Activated naive CD8-positive, alpha-beta T cell treated with anti-CD3 and anti-CD28 coated beads, Interleukin-2, amount 10 ng/mL, durations not matched to agents 7 days and 5 days (primary cell): ENCODE measurements around the gene RIPOR1. TPM values are rescaled to one million over a fixed set of nuclear protein-coding genes. Genes with fewer than 3 reads are reported as not detected.
"Not testable (repeated sequence)": the region's sequence is repeated elsewhere in the genome, so short reads cannot be mapped to it uniquely, and the experiment has no call there.

ENCODE experiments used
- ATAC-seq: fragments of 150-1000 bp; cut with Tn5 transposase; one replicate; pipeline ENCODE4 v1.10.0; 2021; ENCODE audit warnings: low read depth, moderate library complexity
- POLR2A ChIA-PET: fragments of 350-600 bp; sonication (Branson Sonifier 250); formaldehyde crosslinking; loops from one replicate; lab custom pipeline; 2021; ENCODE audit warnings: antibody characterized with exemption; lab: Charles Lee
- DNase-seq: peaks from one replicate; pipeline ENCODE4 v3.0.0; 2021
- H3K27ac Mint-ChIP-seq: one replicate; pipeline ENCODE4 v1.8.0; 2022; ENCODE audit warnings: mild to moderate bottlenecking, mixed read lengths
- H3K27me3 Mint-ChIP-seq: one replicate; pipeline ENCODE4 v1.8.0; 2022; ENCODE audit warnings: mild to moderate bottlenecking, moderate library complexity, mixed read lengths
- H3K36me3 Mint-ChIP-seq: one replicate; pipeline ENCODE4 v1.8.0; 2021; ENCODE audit warnings: mild to moderate bottlenecking, mixed read lengths
- H3K4me1 Mint-ChIP-seq: one replicate; pipeline ENCODE4 v1.8.0; 2021; ENCODE audit warnings: mixed read lengths
- H3K4me3 Mint-ChIP-seq: one replicate; pipeline ENCODE4 v1.8.0; 2022; ENCODE audit warnings: mild to moderate bottlenecking, moderate library complexity, mixed read lengths
- H3K9me3 Mint-ChIP-seq: one replicate; pipeline ENCODE4 v1.8.0; 2021; ENCODE audit warnings: mixed read lengths
- total RNA-seq, 2 experiments: library from RNA; stranded (reverse); gene quantifications; one replicate each; pipeline ENCODE4 v1.2.3, GENCODE V29; 2021

RIPOR1 gene
- total RNA-seq, 2 experiments from 2014 or later = 28.7 to 35.7 TPM

DNA sequence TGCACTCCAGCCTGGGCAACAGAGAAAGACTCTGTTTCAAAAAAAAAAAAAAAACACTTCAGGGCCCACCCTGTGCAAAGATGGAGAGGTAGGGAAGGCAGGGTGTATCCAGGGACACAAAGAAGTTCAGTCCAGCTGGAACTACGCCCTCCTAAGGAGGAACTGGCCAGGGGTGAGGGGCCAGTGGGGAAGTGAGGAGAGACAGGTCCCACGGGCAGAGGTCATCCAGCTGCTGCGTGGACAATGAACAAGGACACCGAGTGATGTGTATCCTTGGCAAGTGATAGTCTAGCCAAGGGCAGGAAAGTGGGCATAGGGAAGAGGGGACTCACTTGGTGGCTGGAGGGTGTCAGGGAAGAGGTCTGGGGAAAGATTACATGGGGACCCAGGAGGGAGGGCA, 9.4 kb upstream of the RIPOR1 start:
- Mint-ChIP-seq H3K4me3 (peak overlapping the region; percentile 72), H3K36me3 (peaks cover 4% of the 10 kb centered on the region), H3K9me3 (no peaks in the 10 kb centered on the region), H3K27ac (peak overlapping the region; percentile 89), H3K27me3 (no peaks in the 10 kb centered on the region), H3K4me1 (peaks cover 40% of the 10 kb centered on the region)
- POLR2A ChIA-PET = interaction anchor here (0.7 to 2.6 kb wide), 4 partner anchors 9 to 405 kb away, joined by 4 to 15 read pairs (median 8); partner anchors contain the start of gene CTCF
- no peak for DNase-seq
- ATAC-seq = no peak

DNA sequence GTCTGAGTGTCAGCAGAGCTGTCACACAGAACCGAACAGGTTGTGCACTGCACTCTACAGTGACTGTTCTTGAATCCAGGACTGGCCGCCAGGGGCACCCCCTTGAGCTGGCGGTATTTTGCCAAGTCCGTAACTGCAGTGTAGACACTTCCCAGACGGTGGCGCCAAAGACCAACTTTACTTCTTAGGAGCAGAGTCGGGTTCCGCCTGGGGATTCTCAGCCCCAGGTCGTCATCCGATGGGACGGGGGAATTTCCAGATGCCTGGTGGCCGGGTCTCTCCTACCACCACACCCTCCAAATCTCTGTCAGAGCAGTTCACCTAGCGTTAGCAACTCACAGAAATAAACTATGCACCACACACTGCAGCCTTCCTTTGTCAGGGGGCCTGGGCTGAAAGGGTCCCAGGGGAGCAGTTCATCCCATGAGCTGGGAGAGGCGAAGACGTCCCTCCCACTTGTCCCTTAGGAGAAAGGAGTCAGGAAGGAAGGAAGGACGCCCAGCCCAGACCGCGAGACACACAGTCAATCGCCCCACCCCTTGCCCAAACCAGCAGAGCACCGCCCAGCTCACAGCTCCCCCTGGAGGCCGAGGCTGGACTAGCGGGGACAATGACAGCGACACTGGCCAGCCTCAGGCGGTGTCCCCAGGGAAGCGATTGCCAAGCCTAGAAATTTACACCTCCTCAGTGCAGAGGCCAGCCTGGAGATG, 7.4 kb upstream of the RIPOR1 start:
- Mint-ChIP-seq H3K4me3 (peak overlapping the region; percentile 85), H3K36me3 (peaks cover 4% of the 10 kb centered on the region)

DNA sequence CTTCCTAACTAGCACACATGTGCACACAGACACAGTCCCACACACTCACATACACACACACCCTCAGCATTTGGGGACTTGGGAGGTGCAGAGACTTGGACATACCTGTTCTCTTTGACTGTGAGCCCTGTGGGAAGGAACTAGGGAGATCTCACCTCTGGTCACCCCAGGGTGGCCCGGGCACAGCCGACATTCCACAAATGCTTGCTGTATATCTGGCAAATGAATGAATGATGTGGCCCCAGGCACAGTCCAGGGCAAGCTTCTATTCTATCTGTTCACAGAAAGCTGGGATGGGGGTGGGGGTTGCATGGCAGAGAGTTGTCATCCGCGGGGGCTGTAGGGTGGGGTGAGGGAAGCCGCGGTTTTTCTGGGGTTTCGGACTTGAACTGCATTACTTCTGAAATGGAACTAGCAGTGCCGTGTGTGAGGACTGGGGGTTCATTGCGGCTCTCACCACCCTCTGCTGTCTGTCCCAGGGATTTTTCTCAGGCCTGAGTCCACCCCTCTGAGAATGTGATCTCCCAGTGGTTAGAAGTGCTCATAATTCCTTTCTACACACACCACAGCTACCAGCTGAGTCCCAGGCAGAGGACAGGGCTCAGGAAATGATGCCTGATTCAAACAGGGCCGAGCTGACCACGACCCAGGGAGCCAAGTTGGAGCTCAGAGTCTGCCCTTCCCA, 3.3 kb upstream of the RIPOR1 start:
- peaks cover 26% of the 10 kb centered on the region for H3K27me3 Mint-ChIP-seq
- POLR2A ChIA-PET = no interaction called here
- H3K9me3 Mint-ChIP-seq = no peaks in the 10 kb centered on the region
- ATAC-seq (no peak), DNase-seq (no peak)
- H3K4me3 Mint-ChIP-seq = no peak overlapping the region
- H3K36me3 Mint-ChIP-seq = no peaks in the 10 kb centered on the region
- H3K27ac Mint-ChIP-seq = no peak overlapping the region
- H3K4me1 Mint-ChIP-seq = peaks cover 17% of the 10 kb centered on the region

More for the DNA sequence above, 7.4 kb upstream of the RIPOR1 start:
- H3K27me3 Mint-ChIP-seq = no peaks in the 10 kb centered on the region
- DNase-seq (peak; percentile 96), ATAC-seq (peak; percentile 84)
- no peaks in the 10 kb centered on the region for H3K9me3 Mint-ChIP-seq
- H3K4me1 Mint-ChIP-seq = peaks cover 37% of the 10 kb centered on the region
- H3K27ac Mint-ChIP-seq = peak overlapping the region; percentile 91
- POLR2A ChIA-PET = interaction anchor here (0.7 to 2.6 kb wide), 17 partner anchors 9 to 312 kb away, joined by 3 to 28 read pairs (median 6); partner anchors contain the start of genes ACD, ATP6V0D1, C16orf86 and CARMIL2

DNA sequence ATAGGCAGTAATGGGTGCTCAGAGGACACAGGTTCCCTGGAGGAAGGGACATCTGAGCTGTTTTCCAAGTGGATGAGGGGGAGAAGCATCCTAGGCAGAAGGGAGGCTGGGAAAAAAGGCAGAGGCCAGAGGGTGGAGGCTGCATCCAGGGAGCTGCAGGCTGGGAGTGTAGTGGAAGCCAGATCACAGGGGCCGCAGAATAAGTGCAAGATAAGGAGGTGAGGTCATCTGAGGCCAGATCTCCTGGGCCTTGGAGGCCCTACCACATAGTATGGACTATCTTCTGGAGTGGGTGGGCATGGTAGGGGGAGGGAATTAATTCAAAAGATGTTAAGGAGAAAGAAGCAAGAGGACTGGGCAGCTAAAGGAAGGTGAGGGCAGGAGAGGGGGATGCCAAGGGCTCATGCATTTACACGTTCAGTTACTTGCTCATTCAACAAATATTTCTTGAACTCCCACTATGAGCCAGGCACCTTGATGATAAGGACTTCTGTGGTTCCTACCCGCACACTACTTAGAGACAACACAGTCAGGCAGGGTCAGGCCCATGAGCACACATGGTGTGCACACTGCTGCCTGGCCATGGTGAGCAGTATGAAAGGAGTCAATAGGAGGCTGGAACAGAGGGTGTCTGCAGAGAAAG, 2.4 kb upstream of the RIPOR1 start:
- ATAC-seq (no peak), DNase-seq (no peak)
- H3K4me3 Mint-ChIP-seq = no peak overlapping the region
- no peaks in the 10 kb centered on the region for H3K9me3 Mint-ChIP-seq
- H3K27ac Mint-ChIP-seq = peak overlapping the region; percentile 24
- POLR2A ChIA-PET = no interaction called here
- H3K27me3 Mint-ChIP-seq = peaks cover 35% of the 10 kb centered on the region
- H3K4me1 Mint-ChIP-seq = peaks cover 14% of the 10 kb centered on the region
- no peaks in the 10 kb centered on the region for H3K36me3 Mint-ChIP-seq

DNA sequence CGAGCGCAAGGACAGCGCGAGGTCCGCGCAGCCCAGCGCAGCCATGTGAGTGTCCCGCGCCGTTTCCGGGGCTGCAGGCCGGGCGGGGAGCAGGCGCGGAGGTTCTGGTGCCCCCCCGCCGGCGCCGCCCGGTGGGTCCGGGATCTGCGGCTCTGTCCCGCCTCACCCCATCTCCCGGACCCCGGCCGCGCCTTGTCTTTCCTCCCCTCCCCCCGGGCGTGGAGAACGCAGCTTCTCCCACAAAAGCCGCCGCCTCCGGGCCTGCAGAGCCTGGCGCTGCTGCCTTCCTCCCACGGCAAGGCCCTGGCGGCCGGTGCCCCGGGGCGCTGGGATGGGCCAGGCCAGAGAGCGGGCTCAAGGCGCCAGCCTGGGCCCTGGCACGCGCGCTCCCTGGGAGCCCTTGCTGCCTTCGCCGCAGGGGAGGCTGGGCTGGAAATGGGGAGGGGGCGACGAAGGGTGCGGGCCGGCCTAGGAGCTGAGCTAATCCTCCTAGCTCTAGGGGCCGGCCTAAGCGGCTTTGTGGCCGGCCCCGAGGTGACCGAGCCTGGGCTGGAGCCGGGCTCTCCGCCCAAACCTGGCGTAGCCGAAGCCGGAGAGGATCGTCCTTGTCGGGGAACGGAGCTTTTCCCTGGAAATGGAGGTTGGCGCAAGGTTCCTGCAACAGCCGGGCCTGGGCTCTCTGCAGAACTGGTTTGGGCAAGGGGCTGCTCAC, 397 bp downstream of the RIPOR1 start:
- H3K27me3 Mint-ChIP-seq = peaks cover 50% of the 10 kb centered on the region
- no peaks in the 10 kb centered on the region for H3K36me3 Mint-ChIP-seq
- peak; percentile 67 for DNase-seq
- H3K4me3 Mint-ChIP-seq = peak overlapping the region; percentile 72
- no peak overlapping the region for H3K27ac Mint-ChIP-seq
- H3K9me3 Mint-ChIP-seq = no peaks in the 10 kb centered on the region
- ATAC-seq = peak; percentile 59
- H3K4me1 Mint-ChIP-seq = peaks cover 10% of the 10 kb centered on the region
- POLR2A ChIA-PET = interaction anchor here (0.6 to 2.0 kb wide), 5 partner anchors 9 to 32 kb away, joined by 3 to 9 read pairs (median 6); no protein-coding TSS in a partner anchor

DNA sequence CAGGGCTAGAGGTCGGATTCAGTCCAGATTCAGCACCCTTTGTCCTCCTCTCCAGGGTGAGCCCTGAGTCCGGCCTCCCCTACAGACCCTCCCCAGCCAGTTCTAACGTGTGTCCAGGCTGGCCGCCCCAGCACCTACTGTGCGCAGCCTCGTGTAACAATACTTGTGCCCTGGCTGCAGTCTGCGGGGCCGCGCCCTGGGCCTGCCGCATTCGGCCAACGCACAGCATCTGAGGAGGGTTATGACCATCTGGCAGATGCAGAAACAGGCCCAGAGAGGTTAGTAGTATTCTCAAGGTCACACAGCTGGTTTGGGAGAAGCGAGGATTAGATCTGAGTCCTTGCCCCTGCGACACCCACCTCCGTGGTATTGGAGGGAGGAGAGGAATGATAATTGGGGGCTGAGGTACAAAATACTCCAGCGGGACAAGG, 968 bp downstream of the RIPOR1 start:
- ATAC-seq (no peak), DNase-seq (no peak)
- Mint-ChIP-seq H3K9me3 (no peaks in the 10 kb centered on the region), H3K36me3 (no peaks in the 10 kb centered on the region), H3K27ac (peak overlapping the region; percentile 24), H3K4me1 (peaks cover 12% of the 10 kb centered on the region), H3K4me3 (peak overlapping the region; percentile 72), H3K27me3 (peaks cover 52% of the 10 kb centered on the region)
- POLR2A ChIA-PET = interaction anchor here (0.6 to 2.0 kb wide), 5 partner anchors 8 to 32 kb away, joined by 3 to 9 read pairs (median 6); no protein-coding TSS in a partner anchor

DNA sequence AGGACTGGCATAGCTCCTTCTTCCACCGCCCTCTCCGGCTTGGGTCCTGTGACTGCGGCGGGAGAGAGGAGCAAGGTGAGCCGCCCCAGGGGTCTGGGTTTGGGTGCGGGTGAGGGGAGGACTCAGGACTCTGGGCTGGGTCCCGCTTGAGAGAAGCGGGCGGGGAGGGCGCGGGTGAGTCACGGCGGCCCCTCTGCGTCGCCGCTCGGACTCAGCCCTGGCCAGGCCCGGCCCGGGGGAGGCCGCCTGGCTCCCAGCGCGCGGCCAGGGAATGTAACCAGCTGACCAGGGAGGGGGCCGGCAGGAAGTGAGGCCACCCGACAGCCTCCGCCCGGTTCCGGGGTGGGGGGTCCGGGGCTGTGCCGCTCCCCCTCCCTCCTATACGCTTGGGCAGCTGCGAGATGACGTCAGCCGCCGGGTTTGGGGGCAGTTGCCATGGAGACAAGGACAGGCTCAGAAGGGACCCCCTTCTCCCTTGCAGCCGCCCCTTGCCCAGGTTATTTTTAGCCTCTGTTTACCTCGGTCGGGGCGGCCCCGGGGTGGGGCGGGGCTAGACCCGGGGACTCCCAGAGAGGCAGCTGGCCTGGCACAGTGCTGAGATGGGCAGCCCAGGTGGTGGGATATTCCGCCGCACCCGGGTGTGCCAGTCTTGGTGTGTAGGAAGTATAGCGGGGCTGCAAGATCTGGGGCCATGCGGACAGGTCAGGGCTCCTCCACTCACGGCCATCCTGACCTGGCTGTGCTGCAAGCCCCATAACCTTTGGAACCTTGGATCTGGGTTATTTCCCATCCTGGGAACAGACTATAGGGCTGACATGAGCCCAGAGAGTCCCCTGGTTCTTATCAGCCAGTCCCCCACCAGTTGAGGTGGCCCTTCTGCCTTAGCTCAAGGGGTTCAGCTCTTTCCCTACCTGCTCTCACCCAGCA, 1.6 kb downstream of the RIPOR1 start:
- Mint-ChIP-seq H3K4me3 (peak overlapping the region; percentile 72), H3K27me3 (peaks cover 55% of the 10 kb centered on the region), H3K4me1 (peaks cover 12% of the 10 kb centered on the region), H3K27ac (peak overlapping the region; percentile 24), H3K9me3 (no peaks in the 10 kb centered on the region), H3K36me3 (no peaks in the 10 kb centered on the region)
- ATAC-seq (peak; percentile 12), DNase-seq (no peak)
- POLR2A ChIA-PET = interaction anchor here (0.6 to 1.1 kb wide), 4 partner anchors 16 to 115 kb away, joined by 3 to 6 read pairs (median 4); partner anchors contain the start of gene CARMIL2

DNA sequence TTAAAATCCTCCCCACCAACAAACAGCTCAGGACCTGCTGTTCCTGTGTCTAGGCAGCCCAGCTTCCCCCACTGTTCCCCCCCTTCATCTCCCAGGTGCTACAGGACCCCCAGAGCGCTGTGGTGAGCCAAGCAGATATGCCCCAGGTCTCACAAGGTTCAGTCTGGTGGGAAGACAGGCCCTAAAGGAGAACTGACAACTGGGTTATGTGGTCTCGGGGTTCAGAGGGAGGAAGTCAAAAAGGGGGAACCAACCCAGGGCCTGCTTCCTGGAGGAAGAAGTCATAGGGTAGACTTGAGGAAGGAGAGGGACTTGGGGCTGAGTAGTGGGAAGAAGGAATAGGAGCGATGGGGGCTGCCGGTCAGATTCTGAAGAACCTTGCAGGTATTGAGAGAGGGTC, 2.6 kb downstream of the RIPOR1 start:
- Mint-ChIP-seq H3K27me3 (peaks cover 64% of the 10 kb centered on the region), H3K4me3 (no peak overlapping the region), H3K27ac (no peak overlapping the region), H3K4me1 (peaks cover 14% of the 10 kb centered on the region), H3K9me3 (no peaks in the 10 kb centered on the region), H3K36me3 (no peaks in the 10 kb centered on the region)
- POLR2A ChIA-PET = interaction anchor here (0.9 to 1.0 kb wide), 2 partner anchors 32 to 114 kb away, joined by 3 to 4 read pairs; partner anchors contain the start of gene CARMIL2
- no peak for ATAC-seq
- no peak for DNase-seq

DNA sequence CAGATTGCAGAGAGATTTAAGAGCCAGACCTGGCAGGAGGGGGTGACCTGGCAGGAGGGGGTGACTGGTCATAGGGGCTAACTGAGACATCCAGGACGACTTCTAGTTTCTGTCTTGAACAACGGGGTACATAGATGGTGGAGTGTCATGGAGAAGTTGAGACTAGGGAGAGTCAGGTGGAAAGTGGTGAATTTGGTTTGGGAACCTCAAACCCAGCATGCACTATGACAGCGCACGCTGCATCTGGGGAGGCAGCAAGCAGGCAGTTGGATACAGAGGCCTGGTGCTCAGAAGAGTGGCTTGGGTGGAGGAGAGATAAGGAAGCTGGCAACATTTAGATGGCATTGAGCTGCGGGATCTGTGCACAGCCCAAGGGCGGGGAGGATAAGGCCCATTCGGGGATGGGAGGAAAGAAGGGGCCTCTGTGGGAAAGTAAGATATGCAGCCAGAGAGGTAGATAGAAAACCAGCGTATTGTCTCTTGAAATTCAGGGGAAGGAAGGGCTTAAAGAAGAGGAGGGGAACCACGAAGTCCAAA, 4.5 kb downstream of the RIPOR1 start:
- Mint-ChIP-seq H3K4me3 (no peak overlapping the region), H3K4me1 (peaks cover 17% of the 10 kb centered on the region), H3K27me3 (peaks cover 52% of the 10 kb centered on the region), H3K9me3 (no peaks in the 10 kb centered on the region), H3K36me3 (no peaks in the 10 kb centered on the region), H3K27ac (no peak overlapping the region)
- POLR2A ChIA-PET = interaction anchor here (0.7 to 1.8 kb wide), 4 partner anchors 12 to 552 kb away, joined by 3 to 9 read pairs (median 6); partner anchors contain the start of gene ATP6V0D1
- DNase-seq (no peak), ATAC-seq (no peak)

DNA sequence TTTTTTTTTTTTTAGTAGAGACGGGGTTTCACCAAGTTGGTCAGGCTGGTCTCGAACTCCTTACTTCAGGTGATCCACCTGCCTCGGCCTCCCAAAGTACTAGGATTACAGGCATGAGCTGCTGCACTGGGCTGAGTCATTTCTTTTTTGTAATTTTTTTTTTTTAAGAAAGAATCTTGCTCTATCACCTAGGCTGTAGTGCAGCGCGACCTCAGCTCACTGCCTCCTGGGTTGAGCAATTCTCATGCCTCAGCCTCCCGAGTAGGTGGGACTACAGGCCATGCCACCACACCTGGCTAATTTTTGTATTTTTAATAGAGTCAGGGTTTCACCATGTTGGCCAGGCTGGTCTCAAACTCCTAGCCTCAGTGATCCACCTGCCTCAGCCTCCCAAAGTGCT, 5.4 kb downstream of the RIPOR1 start:
- H3K36me3 Mint-ChIP-seq, H3K4me3 Mint-ChIP-seq, ATAC-seq, DNase-seq, H3K27ac Mint-ChIP-seq, H3K9me3 Mint-ChIP-seq: not testable (repeated sequence)
- POLR2A ChIA-PET = interaction anchor here (0.7 to 1.8 kb wide), 3 partner anchors 14 to 551 kb away, joined by 4 to 9 read pairs (median 5); no protein-coding TSS in a partner anchor
- H3K4me1 Mint-ChIP-seq = peaks cover 20% of the 10 kb centered on the region
- H3K27me3 Mint-ChIP-seq = peaks cover 52% of the 10 kb centered on the region

DNA sequence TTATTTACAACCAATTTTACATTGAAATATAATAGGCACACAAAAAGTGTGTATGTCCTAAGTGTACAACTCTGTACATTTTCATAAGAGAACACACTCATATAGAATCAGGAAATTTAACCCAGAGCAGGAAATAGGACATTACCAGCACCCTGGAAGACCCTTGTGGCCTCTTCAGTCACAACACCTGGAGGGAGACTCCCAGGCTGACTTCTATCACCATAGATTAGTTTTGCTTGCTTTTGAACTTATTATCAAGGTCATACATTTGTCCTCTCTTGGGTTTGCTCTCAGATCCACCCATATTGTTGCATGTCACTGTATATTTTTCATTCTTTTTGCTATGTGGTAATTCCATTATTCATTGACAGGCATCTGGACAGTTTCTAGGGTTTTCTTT, 5.8 kb downstream of the RIPOR1 start:
- no peaks in the 10 kb centered on the region for H3K36me3 Mint-ChIP-seq
- no peak overlapping the region for H3K27ac Mint-ChIP-seq
- peaks cover 22% of the 10 kb centered on the region for H3K4me1 Mint-ChIP-seq
- no peak for ATAC-seq
- H3K4me3 Mint-ChIP-seq = no peak overlapping the region
- no peaks in the 10 kb centered on the region for H3K9me3 Mint-ChIP-seq
- DNase-seq = no peak
- peaks cover 48% of the 10 kb centered on the region for H3K27me3 Mint-ChIP-seq
- POLR2A ChIA-PET = interaction anchor here (0.7 to 0.9 kb wide), 2 partner anchors 14 to 127 kb away, joined by 3 to 4 read pairs; no protein-coding TSS in a partner anchor
